ENCODE results near the gene TMEM187.

- TF ChIP-seq CTCF (conservative IDR thresholded peaks at IDR 0.05; ENCODE audit: low read length) = no peak
- no peak for TF ChIP-seq EZH2phosphoT487 (IDR thresholded peaks at IDR 0.05; ENCODE audit: borderline replicate concordance, low read depth, low read length)
Observed at GRCh38 chrX:153934762-153935325, 37.7 kb upstream of the TMEM187 start, which contains the start of gene NAA10.
